GM23338 (cell line): ENCODE results near the gene SRPK2.

Experiments used
- EZH2phosphoT487 ChIP-seq: fragments of 200-600 bp; sonication (generic); IDR thresholded peaks from one replicate; pipeline ENCODE4 v1.8.1; 2018; ENCODE audit warnings: antibody characterized with exemption; ENCODE audit not compliant: unreplicated experiment
- POLR2AphosphoS5 ChIP-seq: IDR thresholded peaks from 2 replicates; pipeline ENCODE4 v1.6.1; 2016; ENCODE audit warnings: antibody characterized with exemption, low read depth
- TF ChIP-seq, protein P1 (sequence below), 2 experiments: fragments of 200-600 bp in 1 of 2; sonication (generic) in 1 of 2; conservative IDR thresholded peaks; 2 replicates each; pipeline versions ENCODE4 v1.5.1 to v1.6.1; 2016 to 2017; ENCODE audit warnings: antibody characterized with exemption in 2 of 2, low read depth in 2 of 2, mild to moderate bottlenecking in 2 of 2, moderate library complexity in 1 of 2

DNA sequence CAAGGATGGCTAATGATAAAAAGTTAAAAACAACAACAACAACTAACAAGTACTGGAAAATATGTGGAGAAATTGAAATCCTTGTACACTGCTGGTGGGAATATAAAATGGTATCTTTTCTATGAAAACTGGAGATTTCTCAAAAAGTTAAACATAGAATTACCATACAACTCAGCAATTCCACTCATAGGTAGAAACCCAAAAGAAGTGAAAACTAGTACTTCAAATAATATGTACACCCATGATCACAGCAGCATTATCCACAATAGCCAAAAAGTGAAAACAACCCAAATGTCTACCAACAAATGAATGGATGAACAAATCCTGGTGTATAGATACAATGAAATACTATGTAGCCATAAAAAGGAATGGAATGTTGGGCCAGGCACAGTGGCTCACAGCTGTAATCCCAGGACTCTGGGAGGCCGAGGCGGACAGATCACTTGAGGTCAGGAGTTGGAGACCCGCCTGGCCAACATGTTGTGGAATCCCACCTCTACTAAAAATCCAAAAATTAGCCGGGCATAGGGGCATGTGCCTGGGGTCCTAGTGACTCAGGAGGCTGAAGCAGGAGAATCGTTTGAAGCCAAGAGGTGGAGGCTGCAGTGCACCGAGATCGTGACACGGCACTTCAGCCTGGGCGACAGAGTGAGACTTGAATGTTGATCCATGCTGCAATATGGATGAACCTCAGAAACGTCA is 66.8 kb downstream of the SRPK2 start:
- TF ChIP-seq EZH2phosphoT487 (no peak), POLR2AphosphoS5 (no peak)
- TF ChIP-seq, protein P1, sequence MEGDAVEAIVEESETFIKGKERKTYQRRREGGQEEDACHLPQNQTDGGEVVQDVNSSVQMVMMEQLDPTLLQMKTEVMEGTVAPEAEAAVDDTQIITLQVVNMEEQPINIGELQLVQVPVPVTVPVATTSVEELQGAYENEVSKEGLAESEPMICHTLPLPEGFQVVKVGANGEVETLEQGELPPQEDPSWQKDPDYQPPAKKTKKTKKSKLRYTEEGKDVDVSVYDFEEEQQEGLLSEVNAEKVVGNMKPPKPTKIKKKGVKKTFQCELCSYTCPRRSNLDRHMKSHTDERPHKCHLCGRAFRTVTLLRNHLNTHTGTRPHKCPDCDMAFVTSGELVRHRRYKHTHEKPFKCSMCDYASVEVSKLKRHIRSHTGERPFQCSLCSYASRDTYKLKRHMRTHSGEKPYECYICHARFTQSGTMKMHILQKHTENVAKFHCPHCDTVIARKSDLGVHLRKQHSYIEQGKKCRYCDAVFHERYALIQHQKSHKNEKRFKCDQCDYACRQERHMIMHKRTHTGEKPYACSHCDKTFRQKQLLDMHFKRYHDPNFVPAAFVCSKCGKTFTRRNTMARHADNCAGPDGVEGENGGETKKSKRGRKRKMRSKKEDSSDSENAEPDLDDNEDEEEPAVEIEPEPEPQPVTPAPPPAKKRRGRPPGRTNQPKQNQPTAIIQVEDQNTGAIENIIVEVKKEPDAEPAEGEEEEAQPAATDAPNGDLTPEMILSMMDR (conservative IDR thresholded peaks at IDR 0.05; ENCODE audit: low read depth in 2 of 2) = no peak
